Suppressor macrophage (primary cell): ENCODE data around the gene C1orf74.
"Not testable (repeated sequence)": the region's sequence is repeated elsewhere in the genome, so short reads cannot be mapped to it uniquely, and the experiment has no call there.

ENCODE experiments used
- DNase-seq, 4 experiments: peaks; one replicate each; pipeline ENCODE4 v3.0.0-alpha.2; 2020 to 2022

C1orf74 gene

DNA sequence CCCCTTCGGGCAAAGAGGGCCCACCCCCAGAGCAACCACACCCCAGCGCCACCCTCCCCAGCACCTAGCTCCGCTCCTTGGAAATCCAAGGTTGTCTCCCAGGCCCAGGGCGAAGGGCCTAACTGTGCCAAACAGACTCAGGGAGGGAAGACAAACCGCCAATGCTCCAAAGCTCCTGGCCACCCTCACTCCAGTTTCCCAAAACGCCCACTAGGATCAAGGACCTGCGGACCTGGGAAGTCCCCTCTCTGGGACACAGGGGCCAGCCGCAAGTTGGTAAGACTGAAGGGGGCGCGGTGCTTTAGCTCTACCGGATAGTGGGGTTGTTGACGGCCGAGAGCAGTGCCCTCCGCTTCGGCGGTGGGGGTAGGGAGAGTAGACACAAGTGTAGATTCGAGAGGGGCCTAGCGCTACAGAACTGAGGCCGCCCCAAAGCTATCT is 21.0 kb upstream of the C1orf74 start:
- DNase-seq: no peak

DNA sequence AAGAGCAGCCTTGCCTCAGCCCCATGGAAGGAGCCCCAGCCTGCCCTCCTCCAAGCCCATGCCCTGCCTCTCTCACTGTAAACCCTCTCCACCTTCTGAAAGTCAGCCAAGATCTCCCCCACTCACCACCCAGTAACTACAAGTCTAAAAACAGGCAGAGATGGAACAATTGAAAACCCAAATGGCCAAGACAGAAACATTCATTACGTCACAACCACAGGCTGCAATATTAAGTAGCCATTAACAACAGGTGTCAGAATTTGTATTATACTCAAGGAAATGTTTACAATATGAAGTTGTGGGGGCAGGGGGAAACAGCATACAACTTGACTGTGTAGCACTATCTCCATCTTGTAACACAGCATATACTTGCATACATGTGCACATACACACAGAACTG is 19.2 kb upstream of the C1orf74 start:
- DNase-seq: no peak

- no peak for DNase-seq
These were observed 18.4 kb upstream of the C1orf74 start for GRCh38 chr1:209802780-209803152.

GRCh38 chr1:209802117-209802779 is 17.9 kb upstream of the C1orf74 start:
- DNase-seq: no peak

DNA sequence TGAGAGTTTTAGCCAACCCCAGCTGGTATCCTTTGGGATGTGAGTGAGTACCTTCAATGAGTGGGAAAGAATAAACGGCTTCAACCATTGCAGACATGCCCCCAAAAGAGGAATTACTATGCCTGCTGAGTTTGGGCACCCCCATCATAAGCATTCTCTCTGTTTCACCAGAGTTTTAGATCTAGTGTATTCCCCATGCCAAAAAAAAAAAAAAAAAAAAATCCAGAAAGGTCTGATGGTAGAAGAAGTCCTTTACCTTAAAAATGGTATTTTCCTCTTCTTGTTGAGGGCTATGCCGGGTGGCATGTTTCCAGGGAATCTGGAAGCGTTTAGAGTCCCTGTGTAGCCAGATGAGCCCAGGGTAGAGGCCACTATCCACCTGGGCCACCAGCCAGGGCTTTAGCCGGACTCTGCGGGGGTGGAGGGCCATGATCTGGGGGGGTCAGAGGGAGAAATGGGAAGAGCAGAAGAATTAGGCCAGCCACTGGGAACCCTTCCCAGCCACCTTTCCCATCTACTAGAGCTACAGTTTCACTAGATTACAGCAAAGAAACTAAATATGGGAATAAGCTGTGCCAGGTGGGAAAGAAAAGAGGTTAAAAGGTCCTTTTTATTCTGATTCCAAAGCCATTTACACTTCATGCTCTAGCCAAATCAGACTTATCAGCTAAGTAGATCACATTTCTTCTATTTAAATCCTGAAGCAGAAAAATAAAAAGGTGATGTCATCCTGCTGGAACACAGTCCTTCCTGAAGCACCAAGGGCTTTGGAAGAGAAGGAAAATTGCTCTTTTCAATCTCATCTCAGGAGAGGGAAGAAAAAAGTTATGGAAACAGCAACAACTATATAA is 16.9 kb upstream of the C1orf74 start:
- no peak for DNase-seq

GRCh38 chr1:209797978-209798639 is 13.8 kb upstream of the C1orf74 start:
- DNase-seq: peak in 2 of 4 experiments; percentile 20 to 45

- DNase-seq: not testable (repeated sequence)
These were observed 9.4 kb upstream of the C1orf74 start for GRCh38 chr1:209793711-209794110.

DNA sequence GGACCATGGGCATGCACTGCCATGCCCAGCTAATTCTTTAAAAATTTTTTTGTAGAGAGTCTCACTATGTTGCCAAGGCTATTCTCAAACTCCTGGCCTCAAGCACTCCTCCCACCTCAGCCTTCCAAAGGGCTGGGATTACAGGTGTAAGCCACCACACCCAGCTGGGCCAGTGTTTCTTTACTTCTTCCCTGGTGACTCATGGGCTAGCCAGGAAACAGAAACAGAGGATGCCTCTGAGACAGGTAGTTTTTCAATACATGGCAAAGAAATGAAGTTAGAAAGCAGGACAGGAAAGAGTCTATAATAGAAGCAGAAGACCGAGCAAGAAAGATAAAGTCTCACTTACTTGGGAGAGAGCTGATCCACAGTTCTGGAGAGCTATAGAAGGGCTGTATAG is 7.6 kb upstream of the C1orf74 start:
- DNase-seq: no peak

DNA sequence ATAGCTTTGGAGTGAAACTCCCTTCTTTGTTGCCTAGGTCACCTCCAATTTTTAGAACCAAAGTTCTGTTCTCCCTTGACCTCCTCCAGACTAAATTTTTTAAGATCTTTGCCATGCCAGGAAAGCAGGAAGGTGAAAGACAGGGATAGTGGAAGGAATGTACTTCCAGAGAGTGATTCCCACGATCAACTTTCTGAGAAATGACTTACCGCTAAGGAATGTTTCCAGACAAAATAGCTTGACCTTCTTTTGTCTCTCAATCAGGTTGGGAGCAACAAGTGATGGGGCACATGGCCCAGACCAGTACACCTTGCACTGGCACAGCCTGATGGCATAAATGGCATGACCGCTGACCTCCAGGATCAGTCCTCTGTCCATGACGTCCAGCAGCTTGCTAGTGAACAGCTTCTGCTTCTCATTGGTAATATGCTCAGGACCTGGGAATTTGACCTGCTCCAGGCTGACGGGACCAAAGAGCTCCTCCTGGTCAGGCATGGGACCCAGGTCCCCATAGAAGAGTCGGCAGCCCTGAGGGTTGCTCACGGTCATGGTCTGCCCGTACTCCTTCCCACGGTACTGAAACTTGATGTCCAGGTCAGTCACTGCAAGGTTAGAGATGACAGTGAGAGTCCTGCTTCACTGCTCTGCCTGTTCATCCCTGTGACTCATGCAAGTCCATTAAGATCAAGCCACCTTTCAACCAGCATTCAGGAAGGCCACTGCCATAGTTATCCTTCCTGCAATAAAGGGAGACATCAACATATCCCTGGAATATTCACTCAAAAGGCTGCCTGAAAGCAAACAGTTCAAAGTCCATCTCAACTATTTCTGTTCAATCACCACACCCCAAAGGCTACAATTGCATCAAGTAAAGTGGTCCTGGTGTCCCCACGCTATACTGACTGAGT is 6.2 kb upstream of the C1orf74 start:
- no peak for DNase-seq

DNA sequence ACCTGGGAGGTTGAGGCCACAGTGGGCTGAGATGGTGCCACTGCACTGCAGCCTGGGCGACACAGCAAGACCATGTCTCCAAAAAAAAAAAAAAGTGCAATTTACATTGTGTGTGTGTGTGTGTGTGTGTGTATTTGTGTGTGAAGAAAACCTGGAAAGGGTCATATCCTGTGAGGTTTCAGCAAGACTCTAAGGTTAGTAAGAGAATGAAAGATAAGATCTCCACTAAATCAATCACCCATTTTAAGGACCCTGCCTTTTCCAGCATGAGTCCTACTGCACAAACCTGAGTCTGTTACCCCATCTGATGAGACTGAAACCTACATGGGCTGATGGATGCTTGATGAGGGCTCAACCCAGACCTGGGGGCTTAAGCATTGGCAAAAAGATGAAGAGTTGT is 4.9 kb upstream of the C1orf74 start:
- DNase-seq: no peak

DNA sequence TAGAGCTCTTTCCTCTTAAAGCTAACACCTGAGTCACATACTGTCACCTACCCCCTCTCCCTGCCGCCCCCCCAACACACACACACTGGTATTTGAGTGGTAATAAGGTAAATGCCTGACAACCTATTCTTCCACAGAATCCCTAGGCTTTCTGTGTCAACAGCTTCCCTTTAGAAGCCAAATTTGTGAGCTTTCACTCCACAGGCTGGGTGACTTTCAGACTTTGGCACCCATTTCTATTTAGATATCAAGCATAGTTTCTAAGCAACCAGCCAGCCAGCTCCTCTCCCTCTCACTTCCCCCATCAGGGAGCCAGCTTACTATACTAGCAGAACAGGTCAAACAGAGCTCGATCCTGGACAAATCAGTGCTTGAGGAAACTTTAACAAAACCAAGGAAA is 3.2 kb upstream of the C1orf74 start:
- no peak for DNase-seq

DNA sequence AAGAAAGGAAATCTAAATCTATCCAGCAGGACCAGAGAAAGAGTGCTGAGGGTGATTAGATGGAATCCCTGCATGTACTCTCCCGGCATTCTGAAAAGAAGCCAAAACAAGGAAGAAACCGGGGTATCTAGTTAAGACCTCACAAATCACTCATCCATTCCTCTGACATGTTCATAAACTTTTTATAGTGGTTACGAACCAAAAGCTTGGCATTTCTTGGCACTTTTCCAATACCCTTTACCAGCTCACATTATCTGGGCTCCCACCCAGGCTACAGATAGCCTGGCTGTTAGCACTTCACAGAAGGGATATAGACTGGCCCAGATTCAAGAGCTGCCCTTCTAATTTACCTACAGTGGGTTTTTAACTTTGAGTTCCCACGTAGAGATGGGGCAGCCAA is 1.8 kb upstream of the C1orf74 start:
- DNase-seq: no peak

GRCh38 chr1:209785592-209785991 is 1.2 kb upstream of the C1orf74 start:
- no peak for DNase-seq

GRCh38 chr1:209783386-209783785 is 973 bp downstream of the C1orf74 start:
- DNase-seq: no peak

DNA sequence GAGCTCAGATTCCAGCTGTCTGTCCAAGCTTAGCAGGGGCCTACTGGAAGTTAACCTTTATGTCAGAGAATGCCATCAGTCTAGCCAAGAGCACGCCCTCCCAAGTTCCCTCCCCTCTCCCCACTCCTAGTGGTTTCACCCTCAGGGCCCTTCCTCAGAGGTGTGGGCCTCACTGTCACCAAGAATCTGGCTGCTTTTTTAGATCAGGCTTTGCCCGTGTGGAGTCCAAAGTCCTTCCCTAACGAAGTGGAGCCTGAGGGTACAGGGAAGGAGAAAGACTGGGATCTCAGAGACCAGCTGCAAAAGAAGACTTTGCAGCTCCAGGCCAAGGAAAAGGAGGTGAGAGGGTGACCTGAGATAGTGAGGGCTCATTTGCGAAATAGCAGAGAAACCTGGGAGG is 4.1 kb downstream of the C1orf74 start:
- no peak for DNase-seq

DNA sequence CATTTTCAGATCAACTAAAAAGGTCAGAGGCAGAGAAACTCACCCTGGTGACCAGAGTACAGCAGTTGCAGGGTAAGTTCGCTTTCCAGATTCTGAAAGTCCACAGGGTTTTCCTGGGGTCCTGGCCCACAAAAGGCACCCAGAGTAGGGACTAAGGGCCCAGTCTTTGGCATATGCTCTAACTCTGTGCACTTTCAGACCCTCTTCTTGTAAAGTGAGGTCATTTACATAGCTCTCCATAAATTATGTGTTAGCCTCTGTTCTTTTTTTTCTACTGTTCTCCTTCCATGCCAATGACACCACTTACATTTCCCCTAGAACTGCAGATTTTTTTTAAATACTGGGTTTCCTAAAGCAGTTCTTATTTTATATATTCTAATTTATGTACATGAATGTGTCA is 6.3 kb downstream of the C1orf74 start:
- DNase-seq: no peak

DNA sequence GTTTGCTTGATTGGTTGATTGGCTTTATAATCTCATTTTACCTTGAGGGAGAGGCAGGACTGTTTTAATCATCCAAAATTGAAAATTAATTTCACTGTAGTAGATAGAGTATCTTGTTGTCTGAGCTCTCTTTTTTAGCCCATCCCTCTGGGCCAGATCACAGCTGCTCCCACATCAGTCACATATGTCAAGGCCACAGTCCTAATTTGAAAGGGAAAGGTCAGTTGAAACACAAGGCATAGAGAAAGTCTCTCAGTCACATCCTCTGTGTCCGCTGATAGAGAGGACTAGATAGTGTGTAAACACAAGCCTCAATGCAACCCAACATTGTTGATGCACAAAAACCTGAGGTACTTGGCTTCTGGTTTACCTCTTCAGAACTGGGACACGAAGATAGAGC is 6.8 kb downstream of the C1orf74 start:
- DNase-seq: no peak

DNA sequence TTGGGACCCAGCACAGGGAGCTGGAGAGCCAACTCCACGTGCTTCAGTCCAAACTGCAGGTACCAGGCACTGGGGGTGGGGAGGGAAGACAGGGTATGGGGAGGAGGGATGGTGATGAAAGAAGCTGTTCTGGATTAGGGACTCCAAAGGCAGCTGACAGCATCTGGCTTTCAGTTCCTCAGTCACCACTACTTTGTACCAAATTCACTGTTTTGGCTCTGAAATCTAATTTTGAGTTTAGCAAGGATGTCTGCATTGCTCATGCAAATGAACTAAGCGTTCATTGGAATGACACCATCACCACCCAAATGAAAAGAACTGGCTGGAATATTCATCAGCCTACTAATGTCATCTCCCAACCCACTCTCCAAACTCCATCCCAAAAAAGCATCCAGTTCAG is 8.7 kb downstream of the C1orf74 start:
- no peak for DNase-seq

DNA sequence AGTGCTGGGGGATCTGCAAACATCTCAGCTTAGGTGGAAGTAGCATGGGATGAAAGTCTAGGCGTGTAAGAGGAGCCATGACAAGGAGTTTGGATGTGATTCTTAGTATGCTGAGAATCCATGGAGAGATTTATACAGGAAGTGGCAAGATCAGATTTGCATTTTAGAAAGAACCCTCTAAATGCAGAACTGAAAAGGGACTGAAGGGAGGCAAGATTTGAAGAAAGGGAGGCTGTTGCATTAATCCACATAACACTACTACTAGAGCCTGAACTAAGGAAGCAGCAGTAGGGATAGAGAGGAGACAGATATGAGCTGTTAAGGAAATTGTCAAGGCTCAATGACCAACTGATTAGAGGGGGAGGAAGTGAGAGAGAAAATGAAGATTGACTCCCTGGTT is 9.8 kb downstream of the C1orf74 start:
- peak in 2 of 4 experiments; percentile 30 to 46 for DNase-seq

- DNase-seq: peak in 2 of 4 experiments; percentile 21 to 25
These were observed 12.2 kb downstream of the C1orf74 start for GRCh38 chr1:209772126-209772525.

DNA sequence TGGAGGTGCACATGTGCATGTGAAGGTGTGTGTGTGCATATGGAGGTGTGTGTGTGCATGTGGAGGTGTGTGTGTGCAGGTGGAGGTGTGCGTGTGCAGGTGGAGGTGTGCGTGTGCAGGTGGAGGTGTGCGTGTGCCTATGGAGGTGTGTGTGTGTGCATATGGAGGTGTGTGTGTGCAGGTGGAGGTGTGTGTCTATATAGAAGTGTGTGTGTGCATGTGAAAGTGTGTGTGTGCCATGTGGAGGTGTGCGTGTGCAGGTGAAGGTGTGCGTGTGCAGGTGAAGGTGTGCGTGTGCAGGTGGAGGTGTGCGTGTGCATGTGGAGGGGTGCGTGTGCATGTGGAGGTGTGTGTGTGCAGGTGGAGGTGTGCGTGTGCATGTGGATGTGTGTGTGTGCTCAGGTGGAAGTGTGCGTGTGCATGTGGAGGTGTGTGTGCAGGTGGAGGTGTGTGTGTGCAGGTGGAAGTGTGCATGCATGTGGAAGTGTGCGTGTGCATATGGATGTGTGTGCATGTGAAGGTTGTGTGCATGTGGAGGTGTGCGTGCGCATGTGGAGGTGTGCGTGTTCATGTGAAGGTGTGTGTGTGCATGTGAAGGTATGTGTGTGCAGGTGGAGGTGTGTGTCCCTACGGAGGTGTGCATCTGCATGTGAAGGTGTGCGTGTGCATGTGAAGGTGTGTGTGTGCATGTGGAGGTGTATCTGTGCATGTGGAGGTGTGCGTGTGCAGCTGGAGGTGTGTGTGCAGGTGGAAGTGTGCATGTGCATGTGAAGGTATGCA is 13.5 kb downstream of the C1orf74 start:
- DNase-seq: peak in 1 of 4 experiments; percentile 19

- peak in 3 of 4 experiments; percentile 48 to 63 (median 49) for DNase-seq
These were observed 14.4 kb downstream of the C1orf74 start for GRCh38 chr1:209769971-209770370.
